Stimulated activated naive CD4-positive, alpha-beta T cell (primary cell): ENCODE results near the gene PDE6A.
"Not testable (repeated sequence)": the region's sequence is repeated elsewhere in the genome, so short reads cannot be mapped to it uniquely, and the experiment has no call there.

Experiments used
- DNase-seq, 6 experiments: peaks; one replicate each; lab custom pipeline; 2025; lab: John Stamatoyannopoulos, UW

The PDE6A gene

DNA sequence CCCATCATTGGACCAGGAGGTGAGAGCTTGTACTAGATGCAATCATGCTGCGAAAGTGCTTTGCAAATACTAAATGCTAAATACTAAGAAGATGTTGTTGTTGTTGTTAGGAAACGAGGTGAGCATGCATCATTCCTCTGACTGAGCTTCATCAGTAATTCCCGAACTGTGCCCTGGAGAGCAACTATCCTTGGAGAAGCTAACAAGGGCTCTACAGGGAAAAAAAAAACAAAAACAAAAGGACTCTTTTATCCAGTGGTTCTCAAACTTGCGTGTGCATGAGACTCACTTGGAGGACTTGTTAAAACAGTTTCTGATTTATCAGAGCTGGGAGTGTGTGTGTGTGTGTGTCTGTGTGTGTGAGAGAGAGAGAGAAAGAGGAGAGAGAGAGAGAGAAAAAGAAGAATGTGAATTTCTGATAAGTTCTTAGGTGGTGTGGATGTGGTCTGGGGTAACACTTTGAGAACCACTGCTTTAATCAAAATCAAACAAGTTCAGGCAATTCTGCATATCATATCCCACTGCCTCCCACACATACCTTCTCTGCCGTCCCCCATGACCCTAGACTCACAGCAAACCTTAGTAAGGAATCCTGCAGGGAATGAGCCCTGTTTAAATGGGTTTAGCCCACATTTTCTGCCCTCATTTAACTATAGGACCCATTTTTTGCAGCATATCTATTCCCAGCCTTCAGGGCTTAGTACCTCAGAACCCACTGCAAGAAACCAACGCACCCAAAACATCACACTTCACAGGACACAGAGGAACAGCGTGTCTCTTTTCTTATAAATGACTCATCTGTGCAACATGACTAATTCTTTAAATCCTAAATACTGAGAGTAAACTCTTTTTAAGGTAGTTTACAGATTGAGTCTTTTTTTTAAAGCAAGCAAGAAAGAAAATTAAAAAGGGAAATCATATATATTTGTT lies 48.9 kb downstream of the PDE6A start:
- DNase-seq: no peak

- no peak for DNase-seq
Observed at GRCh38 chr5:149894237-149894636, 50.4 kb downstream of the PDE6A start.

- no peak for DNase-seq
Observed at GRCh38 chr5:149893403-149893931, 51.1 kb downstream of the PDE6A start.

GRCh38 chr5:149892594-149892993 lies 52.0 kb downstream of the PDE6A start:
- no peak for DNase-seq

DNA sequence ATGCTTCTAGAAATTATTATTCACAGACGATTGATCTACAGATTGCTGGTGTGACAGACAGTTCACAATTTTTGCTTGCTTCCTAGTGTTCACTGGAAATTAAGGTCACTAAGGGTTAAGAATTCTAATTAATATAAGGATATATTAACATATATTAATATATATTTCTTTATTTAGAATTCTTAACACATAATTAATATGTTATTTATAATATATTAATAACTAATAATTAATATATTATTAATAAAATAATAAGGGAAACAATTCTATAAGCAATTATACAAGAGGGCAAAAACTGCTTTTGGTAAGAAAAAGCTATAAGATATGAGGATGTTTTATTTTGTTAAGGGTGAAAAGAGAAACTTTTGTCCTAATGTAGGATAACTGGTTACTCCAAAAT lies 56.3 kb downstream of the PDE6A start:
- DNase-seq: no peak

- no peak for DNase-seq
Observed at GRCh38 chr5:149887622-149888183, 56.9 kb downstream of the PDE6A start.

- no peak for DNase-seq
Observed at GRCh38 chr5:149886692-149887470, 57.7 kb downstream of the PDE6A start.

- DNase-seq: no peak
Observed at GRCh38 chr5:149886060-149886459, 58.5 kb downstream of the PDE6A start.

DNA sequence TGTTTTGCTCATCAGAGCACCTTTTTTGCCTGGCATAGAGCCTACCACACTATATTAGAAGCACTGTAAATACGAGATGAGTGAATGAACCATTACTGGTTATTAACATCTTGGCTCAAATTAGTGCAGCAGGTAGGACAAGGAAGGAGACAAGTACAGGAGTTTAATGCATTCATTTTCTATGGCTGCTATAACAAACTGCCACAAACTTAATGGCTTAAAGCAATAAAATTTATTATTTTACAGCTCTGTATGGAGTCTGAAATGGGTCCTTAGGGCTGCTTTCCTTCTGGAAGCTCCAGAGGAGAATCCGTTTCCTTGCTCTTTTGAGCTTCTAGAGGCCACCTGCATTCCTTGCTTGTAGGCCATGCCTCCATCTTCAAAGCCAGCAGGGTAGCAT lies 59.1 kb downstream of the PDE6A start:
- DNase-seq: no peak

GRCh38 chr5:149883550-149883949 lies 61.0 kb downstream of the PDE6A start:
- DNase-seq: no peak

DNA sequence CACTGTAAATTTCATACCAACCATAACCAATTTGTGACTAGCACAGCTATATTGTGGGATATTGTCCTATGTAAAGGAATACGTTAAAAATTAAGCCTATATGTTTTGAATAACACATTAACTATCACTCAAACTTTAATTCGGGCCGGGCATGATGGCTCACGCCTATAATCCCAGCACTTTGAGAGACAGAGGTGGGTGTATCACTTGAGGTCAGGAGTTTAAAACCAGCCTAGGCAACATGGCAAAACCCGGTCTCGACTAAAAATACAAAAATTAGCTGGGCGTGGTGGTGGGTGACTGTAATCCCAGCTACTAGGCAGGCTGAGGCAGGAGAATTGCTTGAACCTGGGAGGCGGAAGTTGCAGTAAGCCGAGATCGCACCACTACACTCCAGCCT lies 62.0 kb downstream of the PDE6A start:
- not testable (repeated sequence) for DNase-seq

DNA sequence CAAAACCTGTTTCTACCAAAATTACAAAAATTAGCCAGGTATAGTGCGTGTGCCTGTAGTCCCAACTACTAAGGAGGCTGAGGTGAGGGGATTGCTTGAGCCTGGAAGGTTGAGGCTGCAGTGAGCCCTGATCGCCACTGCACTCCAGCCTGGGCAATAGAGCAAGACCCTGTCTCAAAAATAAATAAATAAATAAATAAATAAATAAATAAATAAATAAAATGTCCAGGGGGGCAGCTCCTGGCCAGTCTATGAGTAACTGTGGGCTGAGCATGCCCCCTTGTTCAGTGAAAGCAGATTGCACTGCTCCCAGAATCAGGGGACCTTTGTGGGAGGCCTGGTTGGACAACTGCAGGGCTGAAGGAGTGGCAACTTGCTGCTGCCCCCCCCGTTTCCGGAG lies 62.7 kb downstream of the PDE6A start:
- no peak for DNase-seq

- no peak for DNase-seq
Observed at GRCh38 chr5:149881069-149881622, 63.4 kb downstream of the PDE6A start.

GRCh38 chr5:149879593-149879992 lies 65.0 kb downstream of the PDE6A start:
- DNase-seq: not testable (repeated sequence)

DNA sequence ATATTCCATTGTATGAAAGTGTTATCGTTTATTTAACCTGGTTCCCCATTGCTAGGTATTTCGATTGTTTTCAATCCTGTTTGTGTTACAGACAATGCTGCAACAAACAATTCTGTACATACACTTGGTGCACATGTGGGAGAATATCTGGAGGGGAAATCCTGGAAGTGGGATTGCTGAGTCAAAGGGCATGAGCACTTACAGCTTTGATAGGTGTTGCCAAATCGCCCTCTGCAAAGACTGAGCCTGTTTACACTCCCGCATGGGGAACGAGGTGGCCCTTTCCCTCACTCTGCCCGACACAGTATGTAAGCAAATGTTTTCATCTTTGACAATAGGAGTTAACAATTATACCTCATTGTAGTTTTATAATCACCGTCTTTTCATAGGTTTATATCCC lies 66.2 kb downstream of the PDE6A start:
- no peak for DNase-seq

DNA sequence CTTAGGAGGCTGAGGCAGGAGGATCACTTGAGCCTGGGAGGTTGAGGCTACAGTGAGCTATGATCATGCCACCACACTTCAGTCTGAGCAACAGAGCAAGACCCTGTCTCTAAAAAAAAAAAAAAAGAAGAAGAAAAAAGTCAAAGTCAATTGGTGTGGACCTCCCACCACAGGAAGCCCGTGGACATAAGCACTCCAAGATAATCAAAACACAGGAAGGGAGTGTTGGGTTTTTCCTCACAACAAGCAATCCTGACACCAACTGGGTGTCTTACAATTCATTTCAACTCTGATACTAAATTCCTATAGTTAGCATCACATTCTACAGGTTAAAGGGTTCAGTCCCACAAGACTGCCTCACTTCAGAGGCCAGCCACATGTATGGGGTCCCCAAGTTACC lies 70.7 kb downstream of the PDE6A start:
- DNase-seq: no peak

DNA sequence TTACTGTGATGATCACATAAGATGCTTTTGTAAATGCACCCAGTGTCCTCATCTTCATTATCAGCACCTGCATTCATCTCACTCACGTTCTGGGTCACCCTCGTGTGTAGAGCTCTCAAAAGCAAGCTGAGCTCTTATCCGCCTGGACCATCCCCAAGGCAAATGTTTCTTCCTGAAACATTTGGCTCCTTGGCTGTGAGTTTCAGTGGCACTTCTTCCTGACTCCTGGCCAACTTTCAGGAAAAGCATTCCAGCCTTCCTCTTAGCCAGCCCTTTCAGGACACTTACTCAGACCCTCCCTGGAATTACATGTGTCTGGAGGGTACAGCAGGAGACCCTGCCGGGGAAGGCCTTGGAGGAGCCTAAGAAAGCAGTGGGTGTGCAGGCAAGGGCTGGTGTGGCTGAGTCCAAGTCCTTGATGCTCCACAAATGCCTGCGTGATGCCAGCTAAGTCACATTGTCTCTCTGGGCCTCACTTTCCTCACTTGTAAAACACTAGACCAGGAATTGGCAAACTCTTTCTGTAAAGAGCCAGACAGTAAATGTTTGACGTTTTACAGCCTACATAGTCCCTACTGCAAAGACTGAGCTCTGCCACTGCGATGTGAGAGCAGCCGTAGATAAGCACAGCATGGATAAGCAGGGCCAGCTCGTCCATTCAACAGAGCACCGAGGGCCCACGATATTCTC lies 72.1 kb downstream of the PDE6A start:
- no peak for DNase-seq

DNA sequence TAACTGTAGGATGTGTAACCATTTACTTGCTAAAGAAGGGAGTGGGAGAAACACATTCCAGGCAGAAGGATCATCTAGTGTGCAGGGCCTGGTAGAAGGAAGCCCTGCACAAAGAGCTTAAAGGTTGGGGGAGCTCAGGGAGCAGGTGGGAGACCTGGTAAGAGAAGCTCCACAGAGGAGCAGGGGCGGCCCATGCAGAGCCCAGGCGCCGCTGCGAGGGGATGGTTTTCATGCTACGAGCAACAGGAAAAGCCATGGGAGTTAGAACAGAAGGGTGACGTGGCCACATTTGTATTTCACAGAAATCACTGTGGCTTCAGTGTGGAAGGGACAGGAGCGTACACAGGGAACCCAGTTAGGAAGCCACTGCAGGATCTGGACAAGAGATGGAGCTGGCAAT lies 73.1 kb downstream of the PDE6A start:
- DNase-seq: no peak

DNA sequence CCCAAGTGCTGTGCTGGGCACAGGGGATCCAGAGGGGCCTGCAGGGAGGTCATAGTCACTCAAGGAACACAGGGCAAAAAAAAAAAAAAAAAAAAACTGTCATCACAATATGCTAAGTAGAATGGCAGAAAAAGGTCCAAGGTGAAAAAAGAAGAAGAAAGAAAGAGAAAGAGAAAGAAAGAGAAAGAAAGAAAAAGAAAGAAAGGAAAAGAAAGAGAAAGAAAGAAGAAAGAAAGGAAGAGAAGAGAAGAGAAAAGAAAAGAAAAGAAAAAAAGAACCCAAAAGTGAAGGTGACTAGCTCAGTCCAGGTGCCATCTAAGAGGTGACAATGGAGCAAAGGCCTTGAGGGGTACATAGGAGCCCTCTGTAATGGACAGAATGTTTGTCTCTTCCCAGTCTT lies 73.9 kb downstream of the PDE6A start:
- DNase-seq: no peak

DNA sequence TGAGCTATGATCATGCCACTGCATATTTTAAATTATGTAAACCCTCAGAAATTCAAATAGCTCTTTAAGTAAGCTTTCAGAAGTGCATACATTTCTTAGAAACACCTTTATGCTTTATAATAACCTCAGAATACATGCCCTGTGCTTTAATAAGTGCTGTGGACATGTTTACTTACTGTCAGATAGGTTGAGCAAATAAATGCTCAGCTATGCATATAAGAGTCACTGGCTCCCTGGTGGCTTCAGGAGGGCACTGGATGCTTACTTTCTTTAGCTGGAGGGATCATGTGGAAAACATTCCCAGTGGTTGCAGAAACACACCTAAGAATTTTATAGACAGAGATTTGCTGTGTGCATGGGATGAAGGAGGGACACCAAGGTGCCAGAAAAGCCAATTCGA lies 74.4 kb downstream of the PDE6A start:
- no peak for DNase-seq

- DNase-seq: no peak
Observed at GRCh38 chr5:149869411-149869821, 75.2 kb downstream of the PDE6A start.

DNA sequence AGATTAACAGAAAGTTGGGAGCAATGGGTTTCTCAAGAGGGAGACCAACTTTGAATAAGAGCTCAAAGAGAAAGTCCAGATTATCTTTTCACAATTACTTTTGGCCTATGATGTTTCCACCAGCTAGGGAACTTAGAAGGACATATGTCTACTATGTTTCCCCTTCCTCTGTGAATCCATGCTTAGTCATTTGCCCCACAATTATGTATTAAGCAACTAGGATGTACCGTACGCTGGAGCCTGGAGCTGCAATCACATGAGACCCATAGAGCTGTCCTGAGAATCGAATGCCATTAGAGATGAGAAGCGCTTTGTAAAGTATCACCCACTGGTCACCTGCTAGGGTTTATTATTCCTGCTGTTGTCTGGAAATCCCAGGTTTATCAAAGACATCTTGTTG lies 78.8 kb downstream of the PDE6A start:
- DNase-seq: no peak
